ENCODE data around the gene PGAP2. TPM values are rescaled to one million over a fixed set of nuclear protein-coding genes. Genes with fewer than 3 reads are reported as not detected.

Gene PGAP2
- total and polyA plus RNA-seq, 2 of the 13 experiments (the other 11 are each of a cell fraction or from before 2014, with no cell fraction given), result 21.5 to 47.8 TPM

- TF ChIP-seq ZMAT3 (CRISPR knock-in tag; conservative IDR thresholded peaks at IDR 0.05), result 0 out of 2 replicates have a peak, but pooled peaks have one; percentile 20
- peak; percentile 96 for TF ChIP-seq KDM2A (CRISPR knock-in tag; IDR thresholded peaks at IDR 0.05; ENCODE audit: borderline replicate concordance, low read depth)
- TF ChIP-seq PATZ1 (CRISPR knock-in tag; IDR thresholded peaks at IDR 0.05), result peak; percentile 77
- TF ChIP-seq, protein P1, sequence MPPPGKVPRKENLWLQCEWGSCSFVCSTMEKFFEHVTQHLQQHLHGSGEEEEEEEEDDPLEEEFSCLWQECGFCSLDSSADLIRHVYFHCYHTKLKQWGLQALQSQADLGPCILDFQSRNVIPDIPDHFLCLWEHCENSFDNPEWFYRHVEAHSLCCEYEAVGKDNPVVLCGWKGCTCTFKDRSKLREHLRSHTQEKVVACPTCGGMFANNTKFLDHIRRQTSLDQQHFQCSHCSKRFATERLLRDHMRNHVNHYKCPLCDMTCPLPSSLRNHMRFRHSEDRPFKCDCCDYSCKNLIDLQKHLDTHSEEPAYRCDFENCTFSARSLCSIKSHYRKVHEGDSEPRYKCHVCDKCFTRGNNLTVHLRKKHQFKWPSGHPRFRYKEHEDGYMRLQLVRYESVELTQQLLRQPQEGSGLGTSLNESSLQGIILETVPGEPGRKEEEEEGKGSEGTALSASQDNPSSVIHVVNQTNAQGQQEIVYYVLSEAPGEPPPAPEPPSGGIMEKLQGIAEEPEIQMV (CRISPR knock-in tag; IDR thresholded peaks at IDR 0.05; ENCODE audit: low read depth), result no peak
- peak; percentile 61 for TF ChIP-seq SP2 (CRISPR knock-in tag; IDR thresholded peaks at IDR 0.05)
- TF ChIP-seq ADNP (CRISPR knock-in tag; IDR thresholded peaks at IDR 0.05), result no peak
- TF ChIP-seq RFXAP (CRISPR knock-in tag; IDR thresholded peaks at IDR 0.05; ENCODE audit: borderline replicate concordance), result peak; percentile 62; the same call in 1 of the 2 replicates
- TF ChIP-seq SP5 (CRISPR knock-in tag; IDR thresholded peaks at IDR 0.05; ENCODE audit: borderline replicate concordance, low read depth), result peak; percentile 26; the same call in 1 of the 2 replicates
- TF ChIP-seq, protein P2, sequence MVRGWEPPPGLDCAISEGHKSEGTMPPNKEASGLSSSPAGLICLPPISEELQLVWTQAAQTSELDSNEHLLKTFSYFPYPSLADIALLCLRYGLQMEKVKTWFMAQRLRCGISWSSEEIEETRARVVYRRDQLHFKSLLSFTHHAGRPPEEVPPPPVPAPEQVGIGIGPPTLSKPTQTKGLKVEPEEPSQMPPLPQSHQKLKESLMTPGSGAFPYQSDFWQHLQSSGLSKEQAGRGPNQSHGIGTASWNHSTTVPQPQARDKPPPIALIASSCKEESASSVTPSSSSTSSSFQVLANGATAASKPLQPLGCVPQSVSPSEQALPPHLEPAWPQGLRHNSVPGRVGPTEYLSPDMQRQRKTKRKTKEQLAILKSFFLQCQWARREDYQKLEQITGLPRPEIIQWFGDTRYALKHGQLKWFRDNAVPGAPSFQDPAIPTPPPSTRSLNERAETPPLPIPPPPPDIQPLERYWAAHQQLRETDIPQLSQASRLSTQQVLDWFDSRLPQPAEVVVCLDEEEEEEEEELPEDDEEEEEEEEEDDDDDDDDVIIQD (CRISPR knock-in tag; IDR thresholded peaks at IDR 0.05; ENCODE audit: low read depth), result peak; percentile 72; the same call in 1 of the 2 replicates
- no peak for TF ChIP-seq ZNF367 (CRISPR knock-in tag; IDR thresholded peaks at IDR 0.05; ENCODE audit: borderline replicate concordance)
- TF ChIP-seq ZFP37 (CRISPR knock-in tag; IDR thresholded peaks at IDR 0.05; ENCODE audit: borderline replicate concordance), result no peak; the same call in 1 of the 2 replicates
- TF ChIP-seq SETDB1 (CRISPR knock-in tag; IDR thresholded peaks at IDR 0.05; ENCODE audit: borderline replicate concordance), result no peak
- no peak for TF ChIP-seq KLF11 (CRISPR knock-in tag; IDR thresholded peaks at IDR 0.05)
- TF ChIP-seq TGIF2 (CRISPR knock-in tag; IDR thresholded peaks at IDR 0.05), result no peak
- peak; percentile 52 for TF ChIP-seq FOXA3 (CRISPR knock-in tag; IDR thresholded peaks at IDR 0.05)
- no peak for TF ChIP-seq NCOA2 (CRISPR knock-in tag; IDR thresholded peaks at IDR 0.05)
- TF ChIP-seq, protein P3, sequence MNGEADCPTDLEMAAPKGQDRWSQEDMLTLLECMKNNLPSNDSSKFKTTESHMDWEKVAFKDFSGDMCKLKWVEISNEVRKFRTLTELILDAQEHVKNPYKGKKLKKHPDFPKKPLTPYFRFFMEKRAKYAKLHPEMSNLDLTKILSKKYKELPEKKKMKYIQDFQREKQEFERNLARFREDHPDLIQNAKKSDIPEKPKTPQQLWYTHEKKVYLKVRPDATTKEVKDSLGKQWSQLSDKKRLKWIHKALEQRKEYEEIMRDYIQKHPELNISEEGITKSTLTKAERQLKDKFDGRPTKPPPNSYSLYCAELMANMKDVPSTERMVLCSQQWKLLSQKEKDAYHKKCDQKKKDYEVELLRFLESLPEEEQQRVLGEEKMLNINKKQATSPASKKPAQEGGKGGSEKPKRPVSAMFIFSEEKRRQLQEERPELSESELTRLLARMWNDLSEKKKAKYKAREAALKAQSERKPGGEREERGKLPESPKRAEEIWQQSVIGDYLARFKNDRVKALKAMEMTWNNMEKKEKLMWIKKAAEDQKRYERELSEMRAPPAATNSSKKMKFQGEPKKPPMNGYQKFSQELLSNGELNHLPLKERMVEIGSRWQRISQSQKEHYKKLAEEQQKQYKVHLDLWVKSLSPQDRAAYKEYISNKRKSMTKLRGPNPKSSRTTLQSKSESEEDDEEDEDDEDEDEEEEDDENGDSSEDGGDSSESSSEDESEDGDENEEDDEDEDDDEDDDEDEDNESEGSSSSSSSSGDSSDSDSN (CRISPR knock-in tag; IDR thresholded peaks at IDR 0.05), result peak; percentile 53
- peak; percentile 94 for TF ChIP-seq TFDP1 (CRISPR knock-in tag; IDR thresholded peaks at IDR 0.05; ENCODE audit: borderline replicate concordance)
- no peak for TF ChIP-seq ZNF335 (CRISPR knock-in tag; IDR thresholded peaks at IDR 0.05)
- peak; percentile 78; the same call in 1 of the 2 replicates for TF ChIP-seq ZNF33A (CRISPR knock-in tag; IDR thresholded peaks at IDR 0.05; ENCODE audit: borderline replicate concordance)
- no peak for TF ChIP-seq ZNF430 (CRISPR knock-in tag; IDR thresholded peaks at IDR 0.05)
- TF ChIP-seq HMG20A (CRISPR knock-in tag; IDR thresholded peaks at IDR 0.05; ENCODE audit: borderline replicate concordance), result no peak
These were observed 46.8 kb downstream of the PGAP2 start, which contains the start of gene STIM1 (continued) for GRCh38 chr11:3854977-3855807.

Measured in HepG2 (cell line).